Ectodermal cell (in vitro differentiated cells): ENCODE measurements around the gene USP17L26. TPM values are rescaled to one million over a fixed set of nuclear protein-coding genes. Genes with fewer than 3 reads are reported as not detected.
"Not testable (repeated sequence)": the region's sequence is repeated elsewhere in the genome, so short reads cannot be mapped to it uniquely, and the experiment has no call there.

Source experiments
- H3K27ac ChIP-seq: 2 replicates; pipeline ENCODE4 v1.7.0; 2013; ENCODE audit warnings: mild to moderate bottlenecking, low read depth, low read length; ENCODE audit not compliant: insufficient read depth, poor library complexity, severe bottlenecking
- H3K27me3 ChIP-seq: 2 replicates; pipeline ENCODE4 v1.7.0; 2013; ENCODE audit warnings: mild to moderate bottlenecking, low read length; ENCODE audit not compliant: insufficient read depth, control insufficient read depth, poor library complexity, severe bottlenecking
- H3K36me3 ChIP-seq: one replicate; pipeline ENCODE4 v1.7.0; 2013; ENCODE audit warnings: low read length; ENCODE audit not compliant: control insufficient read depth, insufficient read depth
- H3K4me1 ChIP-seq: one replicate; pipeline ENCODE4 v1.7.0; 2013; ENCODE audit warnings: low read length; ENCODE audit not compliant: control insufficient read depth, insufficient read depth
- H3K4me3 ChIP-seq: 2 replicates; pipeline ENCODE4 v1.7.0; 2013; ENCODE audit warnings: low read depth, low read length, control low read depth; ENCODE audit not compliant: insufficient read depth
- H3K9me3 ChIP-seq: 2 replicates; pipeline ENCODE4 v1.7.0; 2013; ENCODE audit warnings: mild to moderate bottlenecking, low read length, moderate library complexity; ENCODE audit not compliant: control insufficient read depth
- WGBS, 2 experiments: methylation state at CpG; one replicate each; pipeline ENCODE4 v1.1.7; 2013; ENCODE audit warnings: missing lambda C conversion rate in 2 of 2; 5-methylcytosine and 5-hydroxymethylcytosine counted together
- polyA plus RNA-seq, 4 experiments: library from polyadenylated mRNA; stranded (reverse); fragments of 50-300 nt; gene quantifications; one replicate each; pipeline ENCODE4 v1.2.3, GENCODE V29; 2013

The USP17L26 gene, protein sequence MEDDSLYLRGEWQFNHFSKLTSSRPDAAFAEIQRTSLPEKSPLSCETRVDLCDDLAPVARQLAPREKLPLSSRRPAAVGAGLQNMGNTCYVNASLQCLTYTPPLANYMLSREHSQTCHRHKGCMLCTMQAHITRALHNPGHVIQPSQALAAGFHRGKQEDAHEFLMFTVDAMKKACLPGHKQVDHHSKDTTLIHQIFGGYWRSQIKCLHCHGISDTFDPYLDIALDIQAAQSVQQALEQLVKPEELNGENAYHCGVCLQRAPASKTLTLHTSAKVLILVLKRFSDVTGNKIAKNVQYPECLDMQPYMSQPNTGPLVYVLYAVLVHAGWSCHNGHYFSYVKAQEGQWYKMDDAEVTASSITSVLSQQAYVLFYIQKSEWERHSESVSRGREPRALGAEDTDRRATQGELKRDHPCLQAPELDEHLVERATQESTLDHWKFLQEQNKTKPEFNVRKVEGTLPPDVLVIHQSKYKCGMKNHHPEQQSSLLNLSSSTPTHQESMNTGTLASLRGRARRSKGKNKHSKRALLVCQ
- not detected for polyA plus RNA-seq (2013, experiment 1 of 4)
- polyA plus RNA-seq (2013, experiment 2 of 4): not detected
- not detected for polyA plus RNA-seq (2013, experiment 3 of 4)
- not detected for polyA plus RNA-seq (2013, experiment 4 of 4)

DNA sequence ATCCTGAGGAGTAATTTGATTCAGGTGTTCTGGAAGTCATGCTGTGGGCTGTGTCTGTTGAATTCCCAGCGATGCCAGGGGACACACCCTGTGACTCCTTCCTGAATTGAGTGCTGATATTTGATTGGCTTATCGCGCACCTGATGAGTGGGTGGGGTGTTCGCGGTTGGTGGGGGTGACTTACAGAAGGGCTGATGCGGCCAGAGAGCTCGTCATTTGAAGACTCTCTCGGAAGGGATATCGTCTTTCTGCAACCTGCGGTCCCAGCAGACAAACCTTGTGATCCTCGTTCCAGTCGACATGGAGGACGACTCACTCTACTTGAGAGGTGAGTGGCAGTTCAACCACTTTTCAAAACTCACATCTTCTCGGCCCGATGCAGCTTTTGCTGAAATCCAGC lies at the start of gene USP17L26:
USP17L26 (plus strand) TSS at position 301 of the 400 bp plus-strand sequence; CDS start at position 301, 0 bp downstream.
- H3K4me1 ChIP-seq, H3K9me3 ChIP-seq, H3K4me3 ChIP-seq, H3K36me3 ChIP-seq, H3K27ac ChIP-seq, H3K27me3 ChIP-seq: not testable (repeated sequence)
- WGBS, 2 experiments: no CpG with 5 or more reads among the region's 15 CpGs

DNA sequence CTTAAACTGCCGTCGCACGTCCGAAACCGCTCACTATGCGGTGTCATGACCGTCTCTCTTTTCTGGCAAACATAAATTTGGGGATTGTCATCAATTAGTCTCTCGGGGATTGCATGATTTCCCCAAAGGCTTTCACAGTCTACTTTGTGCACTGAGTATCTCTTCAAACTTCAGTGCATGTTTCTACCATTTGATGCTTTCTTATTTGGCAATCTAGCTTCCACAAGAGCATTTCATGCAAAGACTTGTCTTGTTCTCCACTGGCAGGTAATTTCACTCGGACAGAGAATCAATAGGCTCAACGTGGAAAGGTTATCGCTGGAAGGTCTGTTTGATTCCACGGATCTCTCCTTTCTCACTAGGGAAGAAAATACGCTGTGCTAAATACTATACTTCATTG lies 10.3 kb upstream of the USP17L26 start:
- H3K36me3 ChIP-seq, H3K27me3 ChIP-seq, H3K9me3 ChIP-seq, H3K27ac ChIP-seq, H3K4me3 ChIP-seq, H3K4me1 ChIP-seq: not testable (repeated sequence)
- 71 to 82% methylated on average over 1 of the region's 13 CpGs for WGBS, 2 experiments

DNA sequence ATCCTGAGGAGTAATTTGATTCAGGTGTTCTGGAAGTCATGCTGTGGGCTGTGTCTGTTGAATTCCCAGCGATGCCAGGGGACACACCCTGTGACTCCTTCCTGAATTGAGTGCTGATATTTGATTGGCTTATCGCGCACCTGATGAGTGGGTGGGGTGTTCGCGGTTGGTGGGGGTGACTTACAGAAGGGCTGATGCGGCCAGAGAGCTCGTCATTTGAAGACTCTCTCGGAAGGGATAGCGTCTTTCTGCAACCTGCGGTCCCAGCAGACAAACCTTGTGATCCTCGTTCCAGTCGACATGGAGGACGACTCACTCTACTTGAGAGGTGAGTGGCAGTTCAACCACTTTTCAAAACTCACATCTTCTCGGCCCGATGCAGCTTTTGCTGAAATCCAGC lies 9.6 kb upstream of the USP17L26 start, which contains the start of gene USP17L24:
USP17L24 (plus strand) TSS at position 301 of the 400 bp plus-strand sequence; CDS start at position 301, 0 bp downstream.
- H3K36me3 ChIP-seq, H3K4me1 ChIP-seq, H3K27ac ChIP-seq, H3K4me3 ChIP-seq, H3K27me3 ChIP-seq, H3K9me3 ChIP-seq: not testable (repeated sequence)
- WGBS, 2 experiments: no CpG with 5 or more reads among the region's 15 CpGs

DNA sequence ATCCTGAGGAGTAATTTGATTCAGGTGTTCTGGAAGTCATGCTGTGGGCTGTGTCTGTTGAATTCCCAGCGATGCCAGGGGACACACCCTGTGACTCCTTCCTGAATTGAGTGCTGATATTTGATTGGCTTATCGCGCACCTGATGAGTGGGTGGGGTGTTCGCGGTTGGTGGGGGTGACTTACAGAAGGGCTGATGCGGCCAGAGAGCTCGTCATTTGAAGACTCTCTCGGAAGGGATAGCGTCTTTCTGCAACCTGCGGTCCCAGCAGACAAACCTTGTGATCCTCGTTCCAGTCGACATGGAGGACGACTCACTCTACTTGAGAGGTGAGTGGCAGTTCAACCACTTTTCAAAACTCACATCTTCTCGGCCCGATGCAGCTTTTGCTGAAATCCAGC lies 4.8 kb upstream of the USP17L26 start, which contains the start of gene USP17L25:
USP17L25 (plus strand) TSS at position 301 of the 400 bp plus-strand sequence; CDS start at position 301, 0 bp downstream.
- not testable (repeated sequence) for H3K4me3 ChIP-seq, H3K36me3 ChIP-seq, H3K9me3 ChIP-seq, H3K27me3 ChIP-seq, H3K27ac ChIP-seq, H3K4me1 ChIP-seq
- no CpG with 5 or more reads among the region's 15 CpGs for WGBS, 2 experiments

DNA sequence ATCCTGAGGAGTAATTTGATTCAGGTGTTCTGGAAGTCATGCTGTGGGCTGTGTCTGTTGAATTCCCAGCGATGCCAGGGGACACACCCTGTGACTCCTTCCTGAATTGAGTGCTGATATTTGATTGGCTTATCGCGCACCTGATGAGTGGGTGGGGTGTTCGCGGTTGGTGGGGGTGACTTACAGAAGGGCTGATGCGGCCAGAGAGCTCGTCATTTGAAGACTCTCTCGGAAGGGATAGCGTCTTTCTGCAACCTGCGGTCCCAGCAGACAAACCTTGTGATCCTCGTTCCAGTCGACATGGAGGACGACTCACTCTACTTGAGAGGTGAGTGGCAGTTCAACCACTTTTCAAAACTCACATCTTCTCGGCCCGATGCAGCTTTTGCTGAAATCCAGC lies 4.6 kb downstream of the USP17L26 start, which contains the start of gene USP17L5:
USP17L5 (plus strand) TSS at position 301 of the 400 bp plus-strand sequence; CDS start at position 301, 0 bp downstream.
- not testable (repeated sequence) for H3K9me3 ChIP-seq, H3K27me3 ChIP-seq, H3K4me1 ChIP-seq, H3K36me3 ChIP-seq, H3K4me3 ChIP-seq, H3K27ac ChIP-seq
- WGBS, 2 experiments: no CpG with 5 or more reads among the region's 15 CpGs

- H3K36me3 ChIP-seq, H3K4me1 ChIP-seq, H3K4me3 ChIP-seq, H3K27ac ChIP-seq, H3K27me3 ChIP-seq, H3K9me3 ChIP-seq: not testable (repeated sequence)
- no CpG with 5 or more reads among the region's 15 CpGs for WGBS, 2 experiments
Observed at GRCh38 chr4:9343848-9344247, 9.4 kb downstream of the USP17L26 start, which contains the start of gene USP17L27. TSS of gene USP17L27 (plus strand) at chr4:9344148. CDS start at chr4:9344148, 0 bp downstream.

DNA sequence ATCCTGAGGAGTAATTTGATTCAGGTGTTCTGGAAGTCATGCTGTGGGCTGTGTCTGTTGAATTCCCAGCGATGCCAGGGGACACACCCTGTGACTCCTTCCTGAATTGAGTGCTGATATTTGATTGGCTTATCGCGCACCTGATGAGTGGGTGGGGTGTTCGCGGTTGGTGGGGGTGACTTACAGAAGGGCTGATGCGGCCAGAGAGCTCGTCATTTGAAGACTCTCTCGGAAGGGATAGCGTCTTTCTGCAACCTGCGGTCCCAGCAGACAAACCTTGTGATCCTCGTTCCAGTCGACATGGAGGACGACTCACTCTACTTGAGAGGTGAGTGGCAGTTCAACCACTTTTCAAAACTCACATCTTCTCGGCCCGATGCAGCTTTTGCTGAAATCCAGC lies 14.1 kb downstream of the USP17L26 start, which contains the start of gene USP17L28:
USP17L28 (plus strand) TSS at position 301 of the 400 bp plus-strand sequence; CDS start at position 301, 0 bp downstream.
- not testable (repeated sequence) for H3K36me3 ChIP-seq

DNA sequence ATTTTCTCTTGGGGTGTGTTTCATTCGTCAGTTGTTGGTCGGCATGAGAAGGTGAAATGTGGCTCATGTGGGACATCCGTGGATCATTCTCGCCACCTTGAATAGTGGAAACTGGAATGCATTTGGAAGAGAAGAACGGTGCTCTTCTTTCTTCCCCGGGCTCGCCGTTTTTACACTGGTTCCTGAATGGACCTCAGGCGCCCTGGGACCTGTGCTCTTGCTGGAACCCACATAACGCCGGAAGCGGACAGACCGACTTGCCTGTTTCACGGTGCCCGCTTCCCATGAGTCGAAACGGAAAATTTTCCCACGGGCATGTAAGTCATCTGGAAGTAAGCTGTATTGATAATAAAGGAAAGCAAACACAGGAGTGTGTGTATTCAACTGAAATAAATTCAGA lies 16.4 kb downstream of the USP17L26 start:
- not testable (repeated sequence) for H3K4me3 ChIP-seq, H3K27ac ChIP-seq, H3K9me3 ChIP-seq, H3K27me3 ChIP-seq, H3K36me3 ChIP-seq, H3K4me1 ChIP-seq
- no CpG with 5 or more reads among the region's 18 CpGs for WGBS, 2 experiments

More for the DNA sequence above, 14.1 kb downstream of the USP17L26 start, which contains the start of gene USP17L28:
- H3K27ac ChIP-seq, H3K9me3 ChIP-seq, H3K4me1 ChIP-seq, H3K27me3 ChIP-seq, H3K4me3 ChIP-seq: not testable (repeated sequence)
- no CpG with 5 or more reads among the region's 15 CpGs for WGBS, 2 experiments

DNA sequence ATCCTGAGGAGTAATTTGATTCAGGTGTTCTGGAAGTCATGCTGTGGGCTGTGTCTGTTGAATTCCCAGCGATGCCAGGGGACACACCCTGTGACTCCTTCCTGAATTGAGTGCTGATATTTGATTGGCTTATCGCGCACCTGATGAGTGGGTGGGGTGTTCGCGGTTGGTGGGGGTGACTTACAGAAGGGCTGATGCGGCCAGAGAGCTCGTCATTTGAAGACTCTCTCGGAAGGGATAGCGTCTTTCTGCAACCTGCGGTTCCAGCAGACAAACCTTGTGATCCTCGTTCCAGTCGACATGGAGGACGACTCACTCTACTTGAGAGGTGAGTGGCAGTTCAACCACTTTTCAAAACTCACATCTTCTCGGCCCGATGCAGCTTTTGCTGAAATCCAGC lies 18.9 kb downstream of the USP17L26 start, which contains the start of gene USP17L29:
USP17L29 (plus strand) TSS at position 301 of the 400 bp plus-strand sequence; CDS start at position 301, 0 bp downstream.
- H3K36me3 ChIP-seq, H3K9me3 ChIP-seq, H3K4me1 ChIP-seq, H3K27me3 ChIP-seq, H3K27ac ChIP-seq, H3K4me3 ChIP-seq: not testable (repeated sequence)
- WGBS, 2 experiments: no CpG with 5 or more reads among the region's 15 CpGs

GRCh38 chr4:9362829-9363228 lies 28.4 kb downstream of the USP17L26 start, which contains the start of gene USP17L30:
TSS of gene USP17L30 (plus strand) at chr4:9363129. CDS start at chr4:9363129, 0 bp downstream.
- H3K4me1 ChIP-seq, H3K9me3 ChIP-seq, H3K27ac ChIP-seq, H3K27me3 ChIP-seq, H3K36me3 ChIP-seq, H3K4me3 ChIP-seq: not testable (repeated sequence)
- no CpG with 5 or more reads among the region's 15 CpGs for WGBS, 2 experiments
